Heart left ventricle (tissue), 16 donors: ENCODE results near the gene TARS2. TPM values are rescaled to one million over a fixed set of nuclear protein-coding genes. Genes with fewer than 3 reads are reported as not detected.

Source experiments
- ATAC-seq, 4 donors: fragments of 200-7000 bp; cut with Tn5 transposase; one replicate each; pipeline ENCODE4 v1.9.1; 2020 to 2022; ENCODE audit warnings: moderate library complexity in 4 of 4, mild to moderate bottlenecking in 3 of 4, moderate number of reproducible peaks in 1 of 4
- DNase-seq, 5 donors: peaks; one replicate each; pipeline ENCODE4 v3.0.0-alpha.2; 2020
- H3K27ac ChIP-seq, 12 donors: fragments of 200-600 bp; sonication (generic) in 4 of 12; one replicate each; pipeline versions ENCODE4 v1.5.0 to v1.8.0; 2016 to 2022; ENCODE audit warnings: mild to moderate bottlenecking in 2 of 12
- H3K27me3 ChIP-seq, 9 donors: fragments of 200-600 bp; sonication (generic) in 2 of 9; one replicate each; pipeline versions ENCODE4 v1.5.1 to v1.8.0; 2016 to 2022; ENCODE audit warnings: mild to moderate bottlenecking in 3 of 9
- H3K36me3 ChIP-seq, 9 donors: fragments of 200-600 bp; sonication (generic) in 2 of 9; one replicate each; pipeline versions ENCODE4 v1.5.0 to v1.8.0; 2018 to 2022; ENCODE audit warnings: mild to moderate bottlenecking in 2 of 9
- H3K4me1 ChIP-seq, 12 donors: fragments of 200-600 bp; sonication (generic) in 4 of 12; one replicate each; pipeline versions ENCODE4 v1.5.0 to v1.8.0; 2016 to 2022; ENCODE audit warnings: mild to moderate bottlenecking in 3 of 12
- H3K4me3 ChIP-seq, 12 donors: fragments of 200-600 bp; sonication (generic) in 4 of 12; one replicate each; pipeline versions ENCODE4 v1.5.0 to v1.8.0; 2017 to 2022; ENCODE audit warnings: mild to moderate bottlenecking in 9 of 12, moderate library complexity in 4 of 12
- H3K9me3 ChIP-seq, 12 donors: fragments of 200-600 bp; sonication (generic) in 4 of 12; one replicate each; pipeline versions ENCODE4 v1.5.0 to v1.8.0; 2016 to 2022; ENCODE audit warnings: mild to moderate bottlenecking in 1 of 12
- CTCF ChIP-seq, 12 donors: fragments of 200-600 bp; sonication (generic) in 4 of 12; IDR thresholded peaks; one replicate each; pipeline versions ENCODE4 v1.5.0 to v1.8.0; 2018 to 2022; ENCODE audit warnings: antibody characterized with exemption in 12 of 12, mild to moderate bottlenecking in 5 of 12
- POLR2A ChIP-seq, 2 donors: fragments of 450-650 bp; IDR thresholded peaks; one replicate each; pipeline ENCODE4 v1.6.1; 2017; ENCODE audit warnings: antibody characterized with exemption in 2 of 2, mild to moderate bottlenecking in 2 of 2, moderate library complexity in 2 of 2
- WGBS, 4 donors: extraction: QIAGEN DNeasy Blood & Tissue Kit in 2 of 4; methylation state at CpG; one replicate each; pipeline versions ENCODE4 v1.1.5 to v1.1.7; 2013 to 2018; 5-methylcytosine and 5-hydroxymethylcytosine counted together
- intact Hi-C, 10 donors: fragments of 100-400 bp; cut with DNase I; formaldehyde crosslinking; loops; one replicate each; pipeline versions ENCODE4 v1.11.1 to v1.14.2; 2022
- polyA plus RNA-seq, 2 donors: library from polyadenylated mRNA; stranded (reverse); fragments of 200-250 nt; gene quantifications; one replicate each; pipeline ENCODE4 v1.2.3, GENCODE V29; 2013
- total RNA-seq, 9 donors: library from RNA; depleted of rRNA in 2 of 9; stranded (reverse); fragments of >200 nt in 2 of 9; fragmentation: NEBNext Ultra II Directional in 3 of 9; extraction: Animal tissue kit (Norgen Biotek cat#: 25700) in 3 of 9; gene quantifications; one replicate each; pipeline versions ENCODE4 v1.1.0 to v1.2.4, GENCODE V29; 2016 to 2023
- donor health status: ischemic (EF 13 %, LVEDD 7.1; RV severe dilation, severe dysfunction).
- donor health status: healthy with polysubstance abuse.
- donor health status: DM: no; HTN: yes; CAD: no.
- donor health status: DM: no; HTN: no; CAD: no.
- donor health status: ischemic (EF 25% LVEDD 6.9; RV normal size, moderate dysfunction).
- donor health status: ischemic (EF 25% LVEDD 5.7; RV mildly dilated, moderate dysfunction).
- donor health status: healthy.
- donor health status: DM: yes; HTN: yes; CAD: no.
- donor health status: ischemic (EF 35%, LVEDD 5.7; RV mildly dilated, moderate dysfunction).
- donor health status: nonischemic (EF 11% LVEDD 7.7; RV severe dilation, severe dysfunction).
- donor health status: DM: yes; HTN: yes; CAD: no.
- donor health status: PGD.
- donor health status: ischemic (EF 29% LVEDD 5.4; RV normal size, mild dysfunction).
- donor health status: nonischemic (EF 23%, LVEDD 6.1; RV moderate dilation, normal function).

TARS2 gene
- total and polyA plus RNA-seq, 11 donors, result 21.9 to 46.5 (median 28.9) TPM

GRCh38 chr1:150484861-150485260, 2.4 kb upstream of the TARS2 start:
- DNase-seq (no peak), ATAC-seq (no peak)
- no peak overlapping the region for H3K4me3 ChIP-seq
- no peaks in the 10 kb centered on the region for H3K9me3 ChIP-seq
- peaks cover 0 to 18% (median 9%) of the 10 kb centered on the region in 12 donors for H3K4me1 ChIP-seq
- WGBS, 4 donors, result 11 to 20% (median 15%) methylated on average over 2 of the region's 2 CpGs
- no peak overlapping the region for H3K27ac ChIP-seq
- TF ChIP-seq CTCF (IDR thresholded peaks at IDR 0.05) (peak in 1 of 12 donors; percentile 15), POLR2A (IDR thresholded peaks at IDR 0.05) (no peak)
- no peaks in the 10 kb centered on the region for H3K27me3 ChIP-seq
- intact Hi-C loops, result loop anchor here in 3 of 10 donors (5.0 to 10.0 kb wide), 2 partner anchors 47 to 140 kb away; partner anchors contain the start of gene ENSA (in 1 of the 3)
- H3K36me3 ChIP-seq, result peaks cover 0 to 13% (median 11%) of the 10 kb centered on the region in 9 donors

DNA sequence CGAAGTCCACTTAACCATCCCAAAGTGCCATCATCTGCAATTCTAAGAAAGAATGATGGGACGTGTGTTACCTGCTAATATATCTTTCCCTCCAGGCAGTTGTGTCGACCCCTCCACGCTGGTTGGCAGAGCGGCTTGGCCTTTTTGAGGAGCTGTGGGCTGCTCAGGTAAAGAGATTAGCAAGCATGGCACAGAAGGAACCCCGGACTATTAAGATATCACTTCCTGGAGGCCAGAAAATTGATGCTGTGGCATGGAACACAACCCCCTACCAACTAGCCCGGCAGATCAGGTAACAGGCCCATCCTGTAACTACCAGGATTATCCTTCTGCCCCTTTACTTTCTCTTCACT, 520 bp downstream of the TARS2 start:
- intact Hi-C loops, result loop anchor here in 4 of 10 donors (1.0 to 10.0 kb wide), 4 partner anchors 28 to 137 kb away; partner anchors contain the start of genes ENSA (in 1 of the 4) and FALEC (in 1 of the 4)
- 4 to 9% (median 6%) methylated on average over 7 of the region's 7 CpGs for WGBS, 4 donors
- peak overlapping the region in 10 of 12 donors; percentile 2 to 89 (median 77) for H3K27ac ChIP-seq

DNA sequence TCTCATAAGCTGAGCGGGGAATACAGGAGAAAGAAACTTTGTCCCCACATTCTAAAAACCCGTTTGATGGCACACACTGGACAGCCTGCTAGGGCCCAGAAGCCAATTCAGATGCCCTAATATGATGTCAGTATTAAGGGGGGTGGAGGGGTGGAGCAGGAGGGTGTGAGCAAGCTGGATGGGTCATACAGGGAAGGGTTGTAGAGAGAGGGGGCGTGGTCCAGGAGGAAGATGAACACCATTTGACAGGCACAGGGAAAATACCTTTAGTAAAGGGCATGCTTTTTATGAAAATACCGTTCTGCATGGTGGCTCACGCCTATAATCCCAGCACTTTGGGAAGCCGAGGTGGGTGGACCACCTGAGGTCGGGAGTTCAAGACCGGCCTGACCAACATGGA, 6.0 kb downstream of the TARS2 start:
- no peak for TF ChIP-seq CTCF (IDR thresholded peaks at IDR 0.05)
- TF ChIP-seq POLR2A (IDR thresholded peaks at IDR 0.05), result no peak

More for the DNA sequence above, 520 bp downstream of the TARS2 start:
- Histone ChIP-seq H3K4me3 (peak overlapping the region; percentile 59 to 99 (median 76)), H3K4me1 (peaks cover 0 to 18% (median 9%) of the 10 kb centered on the region in 12 donors), H3K27me3 (no peaks in the 10 kb centered on the region), H3K9me3 (no peaks in the 10 kb centered on the region), H3K36me3 (peaks cover 0 to 42% (median 39%) of the 10 kb centered on the region in 9 donors)
- ATAC-seq, result no peak
- no peak for DNase-seq
- TF ChIP-seq POLR2A (IDR thresholded peaks at IDR 0.05) (no peak), CTCF (IDR thresholded peaks at IDR 0.05) (no peak)

DNA sequence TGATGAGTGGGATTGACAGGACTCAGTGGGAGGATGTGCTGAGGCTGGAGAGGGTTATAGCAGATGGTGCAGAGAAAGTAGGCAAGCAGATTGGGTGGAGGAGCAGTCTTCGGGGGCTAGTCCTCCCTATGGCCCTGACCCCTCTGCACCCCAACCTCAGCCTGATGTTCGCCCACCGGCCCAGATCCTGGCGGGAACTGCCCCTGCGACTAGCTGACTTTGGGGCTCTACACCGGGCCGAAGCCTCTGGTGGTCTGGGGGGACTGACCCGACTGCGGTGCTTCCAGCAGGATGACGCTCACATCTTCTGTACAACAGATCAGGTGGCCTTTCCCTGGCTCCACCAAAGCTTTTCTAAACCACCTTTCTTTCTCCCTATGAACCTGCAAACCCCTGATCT, 11.1 kb downstream of the TARS2 start:
- H3K36me3 ChIP-seq, result peaks cover 0 to 95% (median 71%) of the 10 kb centered on the region in 9 donors
- WGBS, 4 donors, result 95 to 98% (median 97%) methylated on average over 10 of the region's 10 CpGs
- H3K27ac ChIP-seq, result no peak overlapping the region
- DNase-seq (no peak), ATAC-seq (no peak)
- no peaks in the 10 kb centered on the region for H3K4me1 ChIP-seq
- intact Hi-C loops, result no loop called here
- no peaks in the 10 kb centered on the region for H3K27me3 ChIP-seq
- H3K4me3 ChIP-seq, result no peak overlapping the region
- H3K9me3 ChIP-seq, result no peaks in the 10 kb centered on the region
- TF ChIP-seq CTCF (IDR thresholded peaks at IDR 0.05) (no peak), POLR2A (IDR thresholded peaks at IDR 0.05) (no peak)

More for the DNA sequence above, 6.0 kb downstream of the TARS2 start:
- intact Hi-C loops, result no loop called here
- no peak overlapping the region for H3K4me3 ChIP-seq
- peaks cover 0 to 93% (median 76%) of the 10 kb centered on the region in 9 donors for H3K36me3 ChIP-seq
- H3K27ac ChIP-seq, result no peak overlapping the region
- no peaks in the 10 kb centered on the region for H3K27me3 ChIP-seq
- ATAC-seq (no peak), DNase-seq (no peak)
- WGBS, 4 donors, result 94 to 98% (median 97%) methylated on average over 8 of the region's 8 CpGs
- no peaks in the 10 kb centered on the region for H3K9me3 ChIP-seq
- peaks cover 0 to 7% (median 2%) of the 10 kb centered on the region in 12 donors for H3K4me1 ChIP-seq
